Frontal cortex (tissue), 4 donors: ENCODE measurements around the gene RBMS3. TPM values are rescaled to one million over a fixed set of nuclear protein-coding genes. Genes with fewer than 3 reads are reported as not detected.
A peak's percentile ranks its signal among the peaks of the same experiment; 100 is the strongest.
"Not testable (repeated sequence)": the region's sequence is repeated elsewhere in the genome, so short reads cannot be mapped to it uniquely, and the experiment has no call there.

ENCODE experiments used
- DNase-seq, 2 donors: peaks; one replicate each; pipeline ENCODE4 v3.0.0; 2012; ENCODE audit warnings: low spot score in 2 of 2
- FAIRE-seq: peaks from 2 replicates; lab custom pipeline; 2012; peaks lifted over from hg19 to GRCh38; lab: Jason Lieb, UNC
- total RNA-seq: library from RNA; depleted of rRNA; stranded (reverse); fragments of >200 nt; gene quantifications from one replicate; pipeline ENCODE4 v1.2.3, GENCODE V29; 2014
- donor health status: control.
- donor health status: control.
- donor health status: control.

The RBMS3 gene
- 11.4 TPM for total RNA-seq

GRCh38 chr3:29280404-29281093 is at the start of gene RBMS3:
Gene RBMS3, plus strand, starts transcription at chr3:29281071.
- DNase-seq (peak; percentile 10 to 23), FAIRE-seq (no peak)

GRCh38 chr3:29233126-29233525 is 47.7 kb upstream of the RBMS3 start:
- not testable (repeated sequence) for FAIRE-seq

GRCh38 chr3:29236146-29236840 is 44.6 kb upstream of the RBMS3 start:
- no peak for FAIRE-seq
- no peak for DNase-seq

More at GRCh38 chr3:29233126-29233525, 47.7 kb upstream of the RBMS3 start:
- DNase-seq, result not testable (repeated sequence)

- no peak for FAIRE-seq
- no peak for DNase-seq
These were observed 41.5 kb upstream of the RBMS3 start for GRCh38 chr3:29239376-29239775.

- FAIRE-seq (no peak), DNase-seq (no peak)
These were observed 40.6 kb upstream of the RBMS3 start for GRCh38 chr3:29240248-29240647.

GRCh38 chr3:29240887-29241286 is 40.0 kb upstream of the RBMS3 start:
- DNase-seq (no peak), FAIRE-seq (no peak)

GRCh38 chr3:29241855-29242254 is 39.0 kb upstream of the RBMS3 start:
- DNase-seq, result no peak
- no peak for FAIRE-seq

GRCh38 chr3:29242296-29242695 is 38.6 kb upstream of the RBMS3 start:
- DNase-seq (no peak), FAIRE-seq (no peak)

- no peak for FAIRE-seq
- DNase-seq, result no peak
These were observed 35.4 kb upstream of the RBMS3 start for GRCh38 chr3:29245441-29245840.

- FAIRE-seq (no peak), DNase-seq (no peak)
These were observed 33.7 kb upstream of the RBMS3 start for GRCh38 chr3:29247088-29247745.

GRCh38 chr3:29249829-29250345 is 31.0 kb upstream of the RBMS3 start:
- DNase-seq, result no peak
- FAIRE-seq, result no peak

GRCh38 chr3:29255854-29256696 is 24.8 kb upstream of the RBMS3 start:
- FAIRE-seq (no peak), DNase-seq (no peak)

GRCh38 chr3:29258161-29258560 is 22.7 kb upstream of the RBMS3 start:
- FAIRE-seq, result no peak
- no peak for DNase-seq

GRCh38 chr3:29261119-29261518 is 19.8 kb upstream of the RBMS3 start:
- no peak for DNase-seq
- no peak for FAIRE-seq

GRCh38 chr3:29263476-29263875 is 17.4 kb upstream of the RBMS3 start:
- FAIRE-seq (no peak), DNase-seq (no peak)

- DNase-seq, result no peak
- no peak for FAIRE-seq
These were observed 15.3 kb upstream of the RBMS3 start for GRCh38 chr3:29265509-29266072.

- FAIRE-seq (no peak), DNase-seq (no peak)
These were observed 13.6 kb upstream of the RBMS3 start for GRCh38 chr3:29267226-29267625.

GRCh38 chr3:29268651-29269050 is 12.2 kb upstream of the RBMS3 start:
- no peak for FAIRE-seq
- DNase-seq, result no peak

GRCh38 chr3:29270752-29271151 is 10.1 kb upstream of the RBMS3 start:
- no peak for DNase-seq
- FAIRE-seq, result no peak

GRCh38 chr3:29271475-29271874 is 9.4 kb upstream of the RBMS3 start:
- FAIRE-seq (no peak), DNase-seq (no peak)
